Bronchial epithelial cell (primary cell): ENCODE measurements around the gene ACTA1. TPM values are rescaled to one million over a fixed set of nuclear protein-coding genes. Genes with fewer than 3 reads are reported as not detected.
"Not testable (repeated sequence)": the region's sequence is repeated elsewhere in the genome, so short reads cannot be mapped to it uniquely, and the experiment has no call there.

ENCODE experiments used
- DNase-seq: peaks from one replicate; pipeline ENCODE4 v3.0.0-alpha.2; 2010; ENCODE audit warnings: low read depth
- FAIRE-seq: peaks from 2 replicates; lab custom pipeline; 2011; peaks lifted over from hg19 to GRCh38; lab: Jason Lieb, UNC
- H3K27me3 ChIP-seq: 2 replicates; pipeline ENCODE4 v1.5.1; 2011; ENCODE audit warnings: low read length; ENCODE audit not compliant: control insufficient read depth, insufficient read depth
- H3K36me3 ChIP-seq: 2 replicates; pipeline ENCODE4 v1.5.1; 2011; ENCODE audit warnings: low read length; ENCODE audit not compliant: control insufficient read depth, insufficient read depth
- H3K4me3 ChIP-seq: 2 replicates; pipeline ENCODE4 v1.5.1; 2011; ENCODE audit warnings: mild to moderate bottlenecking, low read depth, low read length, control low read depth
- total RNA-seq: library from RNA; depleted of rRNA; stranded (reverse); fragments of >200 nt; gene quantifications from 2 replicates; pipeline ENCODE4 v1.2.1, GENCODE V29; 2014
- TF ChIP-seq, protein P1 (sequence below): IDR thresholded peaks from 2 replicates; pipeline ENCODE4 v1.5.1; 2011; ENCODE audit warnings: mild to moderate bottlenecking, moderate library complexity, low read length, control low read depth, inconsistent platforms; ENCODE audit not compliant: insufficient read depth, severe bottlenecking

ACTA1 gene
- total RNA-seq, 1 donor from 2014 or later: not detected

DNA sequence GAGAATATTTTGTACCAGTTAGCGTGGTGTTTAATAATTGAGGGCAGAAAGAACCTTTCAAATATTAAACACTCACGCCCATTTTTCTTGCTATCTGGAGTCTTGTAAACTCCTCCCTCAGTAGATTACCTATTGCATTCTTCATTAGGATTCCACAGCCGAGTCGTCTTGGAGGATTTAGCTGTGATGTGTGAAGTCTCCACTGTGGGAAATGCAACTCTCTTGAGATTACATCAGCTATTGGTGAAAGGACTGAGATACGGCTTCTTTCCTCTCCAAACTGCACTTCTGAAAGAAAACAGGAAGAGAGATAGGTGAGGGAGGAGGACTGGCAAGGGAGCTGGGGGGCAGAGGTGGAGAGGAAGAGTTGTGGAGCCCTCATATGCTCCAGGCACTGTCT lies 36.1 kb downstream of the ACTA1 start:
- FAIRE-seq (no peak), DNase-seq (no peak)
- peaks cover 2% of the 10 kb centered on the region for H3K27me3 ChIP-seq
- H3K36me3 ChIP-seq: no peaks in the 10 kb centered on the region
- TF ChIP-seq, protein P1, sequence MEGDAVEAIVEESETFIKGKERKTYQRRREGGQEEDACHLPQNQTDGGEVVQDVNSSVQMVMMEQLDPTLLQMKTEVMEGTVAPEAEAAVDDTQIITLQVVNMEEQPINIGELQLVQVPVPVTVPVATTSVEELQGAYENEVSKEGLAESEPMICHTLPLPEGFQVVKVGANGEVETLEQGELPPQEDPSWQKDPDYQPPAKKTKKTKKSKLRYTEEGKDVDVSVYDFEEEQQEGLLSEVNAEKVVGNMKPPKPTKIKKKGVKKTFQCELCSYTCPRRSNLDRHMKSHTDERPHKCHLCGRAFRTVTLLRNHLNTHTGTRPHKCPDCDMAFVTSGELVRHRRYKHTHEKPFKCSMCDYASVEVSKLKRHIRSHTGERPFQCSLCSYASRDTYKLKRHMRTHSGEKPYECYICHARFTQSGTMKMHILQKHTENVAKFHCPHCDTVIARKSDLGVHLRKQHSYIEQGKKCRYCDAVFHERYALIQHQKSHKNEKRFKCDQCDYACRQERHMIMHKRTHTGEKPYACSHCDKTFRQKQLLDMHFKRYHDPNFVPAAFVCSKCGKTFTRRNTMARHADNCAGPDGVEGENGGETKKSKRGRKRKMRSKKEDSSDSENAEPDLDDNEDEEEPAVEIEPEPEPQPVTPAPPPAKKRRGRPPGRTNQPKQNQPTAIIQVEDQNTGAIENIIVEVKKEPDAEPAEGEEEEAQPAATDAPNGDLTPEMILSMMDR: no peak
- no peak overlapping the region for H3K4me3 ChIP-seq

DNA sequence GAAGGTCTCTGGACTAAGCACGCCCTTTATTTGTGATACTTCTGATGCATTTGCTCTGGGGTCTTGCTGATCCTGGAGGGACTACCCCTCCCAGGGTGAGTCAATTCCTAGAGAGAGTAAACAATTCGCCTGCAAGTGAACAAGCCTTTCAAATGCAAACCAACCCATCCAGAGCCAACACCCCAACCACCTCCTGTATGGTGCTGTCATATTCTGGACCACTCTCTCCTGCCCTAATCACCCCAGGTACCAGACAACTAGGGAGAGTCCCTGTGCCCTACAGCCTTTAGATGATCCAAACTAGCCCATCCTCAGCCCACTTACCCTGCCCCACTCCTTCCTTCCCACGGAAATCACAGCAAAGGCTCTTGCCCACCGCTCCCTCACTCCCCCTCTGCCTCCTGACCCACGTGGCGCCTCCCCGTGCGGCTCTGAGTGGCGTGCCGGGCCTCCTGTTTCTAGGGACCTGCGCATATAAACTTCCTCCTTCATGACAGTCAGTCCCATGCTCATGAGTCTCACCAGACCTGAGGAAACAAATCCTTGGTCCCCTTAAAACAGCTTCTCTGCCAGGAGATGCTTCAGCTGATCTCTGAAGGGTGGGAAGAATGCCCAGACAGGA lies 37.2 kb downstream of the ACTA1 start:
- H3K4me3 ChIP-seq: no peak overlapping the region
- no peak for DNase-seq
- FAIRE-seq: no peak
- H3K36me3 ChIP-seq: no peaks in the 10 kb centered on the region
- no peaks in the 10 kb centered on the region for H3K27me3 ChIP-seq
- TF ChIP-seq, protein P1: no peak

GRCh38 chr1:229394517-229394916 lies 39.4 kb downstream of the ACTA1 start:
- not testable (repeated sequence) for H3K27me3 ChIP-seq, DNase-seq, FAIRE-seq, H3K4me3 ChIP-seq, H3K36me3 ChIP-seq

GRCh38 chr1:229392936-229393335 lies 41.0 kb downstream of the ACTA1 start:
- no peak for FAIRE-seq
- TF ChIP-seq, protein P1: no peak
- no peaks in the 10 kb centered on the region for H3K27me3 ChIP-seq

GRCh38 chr1:229390130-229390529 lies 43.8 kb downstream of the ACTA1 start:
- DNase-seq (no peak), FAIRE-seq (no peak)
- H3K27me3 ChIP-seq: no peaks in the 10 kb centered on the region
- no peak overlapping the region for H3K4me3 ChIP-seq
- no peaks in the 10 kb centered on the region for H3K36me3 ChIP-seq
- TF ChIP-seq, protein P1: no peak

More at GRCh38 chr1:229392936-229393335, 41.0 kb downstream of the ACTA1 start:
- H3K4me3 ChIP-seq: no peak overlapping the region
- no peaks in the 10 kb centered on the region for H3K36me3 ChIP-seq
- DNase-seq: no peak

DNA sequence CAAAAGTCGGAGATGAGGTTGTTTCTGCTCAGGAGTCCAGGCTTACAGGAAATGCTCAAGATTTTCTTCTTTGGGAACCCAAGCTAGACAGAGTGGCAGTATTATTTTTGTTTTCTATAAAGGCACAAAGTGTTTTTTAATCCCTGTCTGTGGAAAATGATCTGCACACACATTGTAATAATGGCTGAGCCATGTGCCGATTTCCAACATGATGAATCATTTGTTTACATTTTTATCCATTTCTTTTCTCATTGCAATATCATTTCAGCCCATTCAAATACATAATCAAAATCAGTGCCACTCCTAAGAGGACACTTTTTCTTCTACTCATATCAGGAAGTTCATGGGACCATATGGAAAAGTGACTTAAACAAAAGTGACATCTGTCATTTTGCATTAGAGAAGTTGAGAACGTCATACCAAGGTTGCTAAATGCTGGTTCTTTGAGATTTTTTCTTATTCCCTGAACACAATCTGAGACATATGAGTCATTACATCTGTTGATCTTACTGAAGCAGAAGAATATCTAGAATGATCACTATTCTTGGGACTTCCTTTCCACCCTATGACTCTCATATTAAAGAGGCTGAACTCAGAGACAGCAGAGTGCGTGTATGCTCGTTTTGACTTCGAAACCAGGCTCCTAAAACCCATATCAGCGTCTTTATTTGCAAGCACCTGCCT lies 44.9 kb downstream of the ACTA1 start:
- Histone ChIP-seq H3K27me3 (no peaks in the 10 kb centered on the region), H3K4me3 (no peak overlapping the region), H3K36me3 (no peaks in the 10 kb centered on the region)
- FAIRE-seq (no peak), DNase-seq (peak; percentile 76)
- TF ChIP-seq, protein P1: no peak
